A172 (cell line): ENCODE measurements around the gene HLA-DMA. TPM values are rescaled to one million over a fixed set of nuclear protein-coding genes. Genes with fewer than 3 reads are reported as not detected.

Experiments
- DNase-seq: peaks from one replicate; pipeline ENCODE4 v3.0.0-alpha.2; 2015; ENCODE audit warnings: low spot score
- total RNA-seq: library from RNA; depleted of rRNA; stranded (reverse); fragments of >200 nt; shearing (Covaris generic); gene quantifications from 2 replicates; pipeline ENCODE4 v1.2.3, GENCODE V29; 2014

The HLA-DMA gene
- total RNA-seq, 1 experiment from 2014 or later = 0.78 TPM

DNA sequence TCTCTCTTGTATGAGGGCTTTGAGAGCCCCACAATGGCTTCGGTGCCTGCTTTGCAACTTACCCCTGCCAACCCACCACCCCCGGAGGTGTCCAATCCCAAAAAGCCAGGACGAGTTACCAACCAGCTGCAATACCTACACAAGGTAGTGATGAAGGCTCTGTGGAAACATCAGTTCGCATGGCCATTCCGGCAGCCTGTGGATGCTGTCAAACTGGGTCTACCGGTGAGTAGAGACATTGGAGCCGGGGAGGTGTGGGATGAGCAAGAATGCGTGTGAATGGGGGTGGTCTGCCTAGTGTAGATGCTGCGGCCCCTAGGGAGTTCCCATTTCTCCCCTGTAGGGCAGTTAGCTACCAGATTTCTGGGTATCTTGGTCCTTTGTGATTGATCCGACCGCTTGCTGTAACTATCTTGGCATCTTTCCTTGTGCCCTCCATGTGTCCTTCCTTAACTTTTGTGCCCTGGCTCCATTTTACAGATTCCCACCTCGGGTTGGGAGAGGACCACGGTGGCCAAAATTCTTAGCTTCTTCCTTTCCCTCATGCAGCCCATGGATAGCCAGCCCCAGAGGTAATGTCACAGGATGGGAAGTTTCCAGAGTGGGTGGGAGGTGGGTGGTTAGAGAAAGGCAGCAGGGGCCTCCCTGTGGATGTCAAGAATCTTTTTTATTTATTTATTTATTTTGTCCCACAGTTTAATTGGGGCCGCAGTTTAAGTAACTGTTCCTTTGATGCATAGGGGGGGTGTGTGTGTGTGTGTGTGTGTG is 21.8 kb upstream of the HLA-DMA start:
- no peak for DNase-seq

DNA sequence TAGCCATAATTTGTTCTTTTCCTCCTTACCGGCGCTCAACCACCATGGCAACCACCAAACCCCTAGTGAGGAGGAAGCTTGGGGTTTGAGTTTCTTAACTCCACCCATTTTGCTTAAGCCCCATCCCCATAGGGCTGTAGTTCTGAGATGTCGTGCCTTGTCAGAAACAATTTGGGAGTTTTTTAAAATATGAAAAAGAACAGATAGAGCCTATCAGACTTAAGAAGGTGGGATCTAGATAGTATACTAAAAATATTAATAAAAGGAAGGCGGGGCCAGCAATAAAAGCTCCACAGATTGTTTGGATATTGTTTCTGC is 21.1 kb upstream of the HLA-DMA start:
- DNase-seq = peak; percentile 33

DNA sequence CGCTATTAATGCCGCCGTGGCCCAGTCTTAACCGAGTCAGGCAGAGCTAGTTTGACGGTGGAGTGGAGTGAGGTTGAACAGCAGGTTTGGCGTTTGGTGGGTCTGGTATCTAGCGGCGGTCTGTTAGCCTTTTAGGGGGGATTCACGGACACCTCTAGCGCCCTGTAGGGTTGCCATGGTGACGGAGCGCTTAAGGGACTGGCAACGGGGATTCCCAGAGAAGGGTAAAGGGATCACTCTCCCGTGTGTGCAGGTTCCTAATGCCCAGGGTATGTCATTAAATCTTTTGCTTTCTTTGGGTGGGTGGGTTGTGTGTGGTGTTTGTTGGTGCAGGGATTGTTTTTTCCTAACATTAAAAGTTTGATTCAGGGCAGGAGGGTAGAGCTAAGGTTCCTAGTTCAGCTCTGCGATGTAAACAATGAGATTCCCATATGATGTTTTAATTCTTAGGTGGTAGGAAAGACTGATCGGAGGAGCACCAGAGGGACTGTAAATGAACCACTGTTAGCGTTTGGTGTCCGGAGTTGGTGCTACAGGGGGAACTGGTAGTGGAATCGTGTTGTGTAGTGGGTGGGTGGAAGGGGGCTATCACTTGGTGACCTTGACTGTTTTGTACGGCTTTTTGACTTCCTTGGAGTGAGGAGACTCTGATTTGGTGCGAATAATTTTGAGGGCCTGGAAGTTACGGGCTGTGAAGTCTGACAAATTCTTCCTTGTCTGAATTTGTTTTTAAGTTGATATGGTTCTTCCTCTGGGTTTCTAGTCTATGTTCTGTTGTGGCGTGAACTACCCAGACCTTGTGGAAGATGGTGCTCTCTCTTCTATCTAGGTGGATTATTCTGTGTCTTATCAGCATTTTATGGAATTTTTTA is 20.5 kb upstream of the HLA-DMA start:
- DNase-seq = peak; percentile 40

DNA sequence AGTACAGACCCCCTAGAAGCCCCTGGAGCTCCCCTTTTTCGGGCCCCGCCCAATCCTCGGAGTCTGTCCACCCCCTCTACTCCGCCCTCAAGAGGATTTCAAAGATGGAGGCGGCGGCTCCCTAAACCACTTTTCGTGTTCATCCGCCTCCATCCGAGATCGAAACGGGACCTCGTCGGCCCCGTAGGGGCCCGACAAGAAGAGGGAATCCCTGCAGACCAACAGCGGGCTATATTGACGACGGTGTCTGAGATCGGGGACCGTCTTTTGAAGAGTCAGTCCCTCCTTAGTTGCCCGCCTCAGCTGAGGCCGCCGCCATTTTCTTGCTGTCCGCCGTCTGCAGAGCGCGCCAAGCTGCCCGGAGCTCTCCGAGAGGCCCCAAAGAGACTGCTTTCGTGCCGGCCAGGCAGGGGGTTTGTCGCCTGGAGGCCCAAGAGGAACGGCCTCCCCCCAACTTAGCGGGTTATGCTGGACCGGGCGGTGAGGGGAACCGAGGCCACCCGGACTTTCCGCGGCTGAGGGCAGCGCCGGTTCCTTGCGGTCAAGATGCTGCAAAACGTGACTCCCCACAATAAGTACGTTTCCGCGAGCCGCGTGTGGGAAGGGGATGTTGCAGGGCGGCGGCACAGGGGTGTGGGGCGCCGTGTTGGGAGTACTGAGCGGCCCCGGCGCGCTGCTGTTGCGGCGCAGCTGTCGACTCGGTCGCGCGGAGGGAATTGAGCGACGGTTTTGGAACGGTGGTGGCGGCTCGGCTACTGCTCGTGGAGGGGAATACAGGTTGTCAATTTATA is 19.7 kb upstream of the HLA-DMA start:
- DNase-seq = no peak

DNA sequence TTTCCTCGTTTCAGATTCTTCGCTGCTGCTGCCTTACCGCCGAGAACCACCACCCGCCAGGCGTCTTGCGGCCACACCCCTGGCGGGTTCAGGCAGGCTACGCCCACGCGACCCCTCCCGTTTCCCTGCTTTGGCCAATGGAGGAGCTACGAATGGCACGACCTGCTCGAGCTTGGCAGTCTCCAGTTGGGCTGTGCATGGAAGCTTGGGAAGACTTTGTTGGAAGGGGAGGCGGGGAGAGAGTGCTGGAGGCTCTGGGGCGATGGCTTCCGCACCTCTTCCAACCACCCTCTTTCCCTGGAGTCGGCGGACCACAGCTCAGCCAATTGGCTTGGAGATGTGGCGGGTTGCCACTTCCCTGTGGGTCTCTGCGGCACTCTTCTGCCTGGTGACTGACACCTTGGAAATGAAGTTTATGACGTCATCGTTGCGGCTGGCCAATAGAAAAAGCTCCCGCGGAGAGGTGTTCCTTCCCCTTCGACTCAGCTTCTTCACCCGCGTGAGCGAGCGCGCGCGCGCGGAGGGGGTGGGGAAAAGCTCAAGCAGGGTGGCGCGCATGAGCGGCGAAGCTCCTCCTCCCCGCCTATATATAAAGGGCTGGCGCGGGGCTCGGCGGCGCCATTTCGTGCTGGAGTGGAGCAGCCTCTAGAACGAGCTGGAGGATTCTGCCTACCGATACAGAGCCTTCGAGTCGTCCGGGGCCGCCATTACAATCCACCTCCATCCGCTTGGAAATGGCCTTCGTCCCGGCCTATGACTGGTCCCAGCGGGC is 18.9 kb upstream of the HLA-DMA start:
- DNase-seq = peak; percentile 99

DNA sequence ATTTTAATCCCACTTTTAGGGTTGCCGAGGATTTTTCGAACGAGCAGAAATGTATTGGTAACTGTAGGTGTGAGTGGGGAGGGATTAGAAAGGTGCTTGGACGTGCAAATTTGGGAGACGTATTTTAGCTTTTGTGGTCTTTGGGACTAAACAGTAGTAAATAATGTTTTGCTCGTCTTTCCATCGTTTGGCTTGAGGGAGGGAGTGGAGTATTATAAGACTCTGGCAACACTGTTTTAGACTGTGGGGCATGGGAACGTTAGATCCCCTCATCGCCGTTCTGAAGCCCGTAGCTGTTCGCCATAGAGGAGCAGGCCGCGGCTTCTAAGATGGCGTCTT is 18.3 kb upstream of the HLA-DMA start:
- DNase-seq = no peak

DNA sequence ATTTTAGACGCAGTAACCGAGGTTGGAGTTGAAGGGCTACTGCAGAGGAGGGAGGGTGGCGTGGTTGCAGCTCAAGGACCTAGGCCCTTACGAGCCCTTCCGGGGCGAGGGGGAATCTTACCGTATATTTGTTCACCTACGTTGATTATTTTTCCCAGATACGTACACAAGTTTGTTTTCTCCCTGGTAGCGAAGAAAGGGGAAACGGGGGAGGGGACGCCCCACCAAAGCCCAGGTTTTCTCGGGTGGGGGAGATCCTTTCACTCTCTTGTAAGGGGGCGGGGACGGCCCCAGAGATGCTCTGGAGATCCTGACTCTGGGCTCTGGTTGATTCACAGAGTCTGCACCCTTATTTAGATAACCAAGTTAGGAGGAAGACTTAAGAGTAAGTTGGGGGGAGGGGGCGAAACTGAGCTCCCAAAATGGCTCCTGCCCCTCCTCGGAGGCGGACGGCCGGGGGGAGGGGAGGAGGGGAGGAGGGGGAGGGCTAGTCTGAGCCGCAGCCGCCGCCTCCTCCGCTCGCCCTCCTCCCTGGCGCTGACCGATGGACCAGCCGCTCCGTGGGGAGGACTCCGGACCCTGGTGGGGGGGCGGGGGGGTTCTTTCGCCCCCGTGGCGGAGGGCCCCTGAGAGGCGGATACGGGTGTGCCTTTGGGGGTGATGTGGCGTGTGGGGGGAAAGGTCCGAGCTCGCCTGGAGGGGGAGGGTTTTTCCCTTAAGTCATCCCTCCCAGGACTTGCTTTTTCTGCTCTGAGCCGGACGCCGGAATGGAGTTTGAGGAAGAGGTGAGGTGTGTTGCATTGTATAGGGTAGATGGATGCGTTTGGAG is 17.7 kb upstream of the HLA-DMA start:
- DNase-seq = peak; percentile 79

DNA sequence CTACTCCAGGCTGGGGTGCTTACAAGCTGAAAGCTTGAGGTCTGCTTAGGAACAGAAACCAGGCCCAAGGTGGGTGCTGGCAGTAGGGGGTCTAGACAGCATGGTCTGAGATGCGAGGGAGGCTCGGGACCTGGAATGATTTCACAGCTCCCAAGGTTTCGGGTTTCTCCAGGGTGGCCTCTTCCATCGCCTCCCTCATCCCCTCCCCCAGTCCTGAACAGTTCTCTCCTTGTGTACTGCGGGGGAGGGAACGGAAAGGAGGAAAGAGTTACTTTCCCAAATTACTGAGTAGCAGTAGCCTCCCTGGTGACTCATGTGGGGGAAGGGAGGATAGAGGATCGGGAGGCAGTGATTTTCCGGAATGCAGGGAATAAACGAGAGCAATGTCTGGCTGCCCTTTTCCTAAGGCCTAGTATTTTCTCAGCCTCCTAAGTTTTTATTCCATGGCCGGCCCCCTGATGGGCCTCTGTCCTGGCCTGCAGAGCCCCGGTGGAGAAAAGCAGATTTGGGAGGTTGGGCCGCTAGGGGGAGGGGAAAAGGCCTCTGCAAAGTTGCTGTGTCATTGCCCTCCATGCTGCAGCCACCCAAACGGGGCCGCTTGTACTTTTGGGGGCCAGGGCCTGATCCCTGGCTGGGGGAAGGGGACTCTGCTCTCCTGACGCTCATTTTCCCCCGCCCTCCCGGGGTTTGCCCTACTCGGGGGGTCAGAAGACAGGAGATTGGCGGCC is 17.0 kb upstream of the HLA-DMA start:
- peak; percentile 86 for DNase-seq

DNA sequence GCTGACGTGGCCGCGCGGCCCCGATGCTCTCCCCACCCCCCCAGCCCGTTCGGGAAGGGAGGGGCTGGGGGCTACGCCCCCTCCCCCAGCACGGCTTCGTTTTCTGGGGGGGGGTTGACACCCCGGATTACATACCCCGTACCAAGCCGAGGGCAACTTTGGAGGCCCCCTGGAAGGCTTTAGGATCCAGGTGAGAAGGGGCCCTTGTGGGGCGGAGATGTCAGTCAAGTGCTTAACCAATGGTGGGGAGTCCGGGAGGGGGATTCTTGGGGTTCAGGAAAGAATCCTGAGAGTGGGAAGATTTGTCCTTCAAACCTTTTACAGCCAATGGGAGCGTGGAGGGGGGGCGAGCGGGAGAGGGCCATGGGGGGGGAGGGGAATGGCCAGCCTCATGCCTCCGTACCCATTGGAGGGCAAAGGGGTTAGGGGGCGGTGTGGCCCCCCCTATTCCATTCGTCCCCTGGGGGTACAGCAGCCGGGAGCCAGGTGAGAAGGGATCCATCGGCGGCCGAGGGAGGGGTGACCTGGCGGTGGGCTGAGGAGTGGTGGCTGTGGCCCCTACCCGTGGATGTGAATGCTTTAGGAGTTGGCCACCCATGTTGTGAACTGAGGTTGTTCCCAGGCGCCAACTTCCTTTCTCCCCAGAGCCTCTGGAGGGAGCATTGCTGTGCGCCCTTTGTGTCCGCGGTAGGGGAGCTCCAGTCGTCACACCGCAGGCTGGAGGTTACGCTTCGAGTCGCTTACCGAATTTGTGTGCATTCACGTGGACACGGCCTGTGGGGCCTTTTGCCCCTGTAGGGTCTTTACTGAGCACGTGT is 16.2 kb upstream of the HLA-DMA start:
- DNase-seq = peak; percentile 85

DNA sequence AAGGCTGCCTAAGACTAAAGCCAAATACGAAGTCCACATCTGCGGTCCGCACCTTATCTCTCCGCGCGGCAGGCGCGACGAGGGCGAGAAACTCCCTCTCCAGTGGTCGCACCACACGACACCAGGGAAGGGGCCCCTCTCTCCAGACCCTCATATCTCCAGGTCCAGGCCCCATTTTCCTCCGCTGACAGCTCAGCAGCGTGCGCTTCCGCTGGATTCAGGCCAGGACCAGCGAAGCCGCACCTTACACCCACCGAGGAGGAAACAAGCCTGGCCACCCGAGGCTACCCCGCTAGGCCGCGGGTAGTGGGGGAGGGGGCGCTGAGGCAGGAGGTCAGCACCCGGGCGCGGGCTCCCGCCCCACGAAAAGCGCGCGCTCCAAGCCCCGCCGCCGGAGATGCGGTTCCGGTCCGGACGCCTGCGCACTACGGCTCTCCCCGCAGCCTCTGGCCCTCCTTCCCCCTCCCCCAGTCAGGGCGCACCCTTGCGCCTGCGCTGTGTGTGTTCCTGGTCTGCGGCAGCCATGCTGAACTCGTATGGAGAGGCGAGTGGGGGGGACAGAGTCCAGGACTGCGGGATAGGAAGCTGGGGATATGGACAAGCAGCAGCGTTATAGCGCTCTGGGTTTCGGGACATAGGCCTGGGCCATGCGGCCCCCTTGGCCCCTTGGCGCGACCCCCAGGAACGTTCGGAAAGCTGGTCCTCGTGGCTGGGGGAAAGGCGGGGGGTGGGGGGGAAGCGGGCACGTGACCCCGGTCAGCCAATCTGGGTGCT is 15.4 kb upstream of the HLA-DMA start, which contains the start of gene BRD2:
Gene BRD2 (plus strand): TSS at position 502 of the 774 bp plus-strand sequence. CDS start 4,305 bp downstream, outside the sequence.
- DNase-seq = peak; percentile 89

DNA sequence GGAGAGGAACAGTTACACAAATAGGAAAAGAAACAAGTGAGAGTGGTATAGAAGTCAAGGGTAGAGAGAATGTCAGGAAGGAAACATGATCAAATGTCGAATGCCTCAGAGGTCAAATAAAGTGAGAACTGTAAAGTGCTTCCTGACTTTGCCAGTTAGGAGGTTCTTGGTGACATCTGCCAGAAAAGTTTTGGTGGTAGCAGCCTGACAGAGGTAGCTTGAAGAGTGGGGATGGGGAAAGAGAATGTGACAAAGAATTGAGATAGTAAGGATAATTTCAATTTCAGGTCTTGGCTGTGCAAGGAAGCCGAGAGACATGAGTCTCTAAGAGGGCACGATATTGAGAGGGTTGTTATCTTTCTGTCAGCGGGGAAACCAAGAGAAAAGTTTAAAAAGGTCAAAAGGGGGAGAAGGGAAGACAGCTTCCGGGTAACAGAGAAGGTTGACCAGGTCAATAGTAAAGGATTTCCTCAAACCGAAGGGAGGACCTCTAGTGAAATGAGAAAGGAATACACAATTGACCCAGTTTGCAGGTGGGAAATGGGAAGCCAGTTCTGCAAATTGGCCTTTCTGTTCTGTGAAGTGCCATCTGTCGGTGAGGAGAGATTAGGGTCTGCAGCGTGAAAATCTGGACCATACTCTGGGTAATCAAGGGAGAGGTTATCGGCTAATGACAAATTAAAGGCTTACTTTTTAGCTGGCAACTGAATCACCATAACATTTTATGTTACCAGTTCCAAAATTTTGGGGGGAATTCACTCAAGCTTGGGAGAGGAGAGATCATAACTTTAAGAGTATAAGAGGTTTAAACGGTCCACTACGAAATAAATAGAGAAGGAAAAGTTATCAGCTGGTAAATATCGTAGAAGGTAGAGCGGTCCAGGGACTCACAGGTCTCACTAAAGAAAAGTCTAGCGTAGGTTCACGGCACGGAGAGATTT is 14.5 kb upstream of the HLA-DMA start:
- DNase-seq = peak; percentile 46

DNA sequence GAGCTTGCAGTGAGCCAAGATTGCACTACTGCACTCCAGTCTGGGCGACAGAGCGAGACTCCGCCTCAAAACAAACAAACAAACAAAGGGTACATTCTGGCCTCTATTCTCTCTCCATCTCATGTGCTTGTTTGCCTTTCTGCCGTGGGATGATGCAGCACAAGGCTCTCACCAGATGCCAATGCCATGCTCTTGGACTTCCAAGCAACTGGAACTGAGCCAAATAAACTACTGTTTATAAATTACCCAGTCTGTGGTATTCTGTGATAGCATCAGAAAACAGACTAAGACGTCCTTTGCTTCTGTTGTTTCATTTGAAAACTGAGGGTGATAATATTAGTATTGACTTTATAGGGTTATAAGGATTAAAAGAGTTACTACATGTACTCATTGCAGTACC is 11.9 kb upstream of the HLA-DMA start:
- no peak for DNase-seq

DNA sequence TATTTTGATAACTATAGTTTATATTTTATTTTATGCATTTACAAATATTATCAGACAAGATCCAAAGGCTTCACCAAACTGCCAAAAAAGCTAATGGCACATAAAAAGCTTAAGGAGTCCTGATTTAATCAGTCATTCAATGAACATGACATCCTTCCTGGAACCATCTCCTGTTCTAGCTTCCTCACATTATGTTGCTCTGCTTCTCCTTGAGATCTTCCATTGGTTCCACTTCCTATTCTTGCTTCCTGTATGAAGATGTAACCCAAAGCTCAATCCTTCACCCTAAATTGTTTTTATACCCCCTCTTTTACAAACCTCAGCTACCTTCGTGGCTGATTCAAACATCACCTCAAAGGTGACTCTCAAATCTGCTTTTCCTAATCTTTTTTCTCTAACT is 11.0 kb upstream of the HLA-DMA start:
- no peak for DNase-seq

DNA sequence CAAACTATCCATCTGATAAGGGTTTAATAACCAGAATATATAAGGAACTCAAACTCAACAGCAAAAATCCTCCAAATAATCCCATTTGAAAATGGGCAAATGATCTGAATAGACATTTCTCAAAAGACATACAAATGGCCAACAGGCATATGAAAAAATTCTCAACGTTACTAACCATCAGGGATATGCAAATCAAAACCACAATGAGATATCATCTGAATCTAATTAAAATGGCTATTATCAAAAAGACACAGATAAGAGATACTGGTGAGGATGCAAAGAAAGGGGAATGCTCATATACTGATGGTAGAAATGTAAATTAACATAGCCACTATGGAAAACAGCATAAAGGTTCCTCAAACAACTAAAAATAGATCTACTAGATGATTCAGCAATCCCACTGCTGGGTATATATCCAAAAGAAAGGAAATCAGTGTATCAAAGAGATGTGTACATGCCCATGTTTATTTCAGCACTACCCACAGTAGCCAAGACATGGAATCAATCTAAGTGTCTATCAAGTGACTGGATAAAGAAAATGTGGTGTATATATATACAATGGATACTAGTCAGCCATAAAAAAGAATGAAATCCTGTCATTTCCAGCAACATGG is 9.4 kb upstream of the HLA-DMA start:
- DNase-seq = no peak

DNA sequence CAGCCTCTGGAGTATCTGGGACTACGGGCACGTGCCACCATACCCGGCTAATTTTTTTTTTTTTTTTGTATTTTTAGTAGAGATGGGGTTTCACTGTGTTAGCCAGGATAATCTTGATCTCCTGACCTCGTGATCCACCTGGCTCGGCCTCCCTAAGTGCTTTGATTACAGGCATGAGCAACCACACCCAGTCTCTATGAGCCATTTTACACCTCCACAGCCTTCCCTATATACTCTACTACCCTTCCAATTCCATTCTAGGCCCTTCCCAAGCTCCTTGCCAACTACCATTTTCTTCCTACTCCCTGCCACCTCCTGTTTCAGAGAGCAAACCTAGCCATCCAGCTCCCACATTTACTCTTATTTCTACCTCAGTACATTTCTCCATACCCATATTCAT is 7.7 kb upstream of the HLA-DMA start:
- no peak for DNase-seq

DNA sequence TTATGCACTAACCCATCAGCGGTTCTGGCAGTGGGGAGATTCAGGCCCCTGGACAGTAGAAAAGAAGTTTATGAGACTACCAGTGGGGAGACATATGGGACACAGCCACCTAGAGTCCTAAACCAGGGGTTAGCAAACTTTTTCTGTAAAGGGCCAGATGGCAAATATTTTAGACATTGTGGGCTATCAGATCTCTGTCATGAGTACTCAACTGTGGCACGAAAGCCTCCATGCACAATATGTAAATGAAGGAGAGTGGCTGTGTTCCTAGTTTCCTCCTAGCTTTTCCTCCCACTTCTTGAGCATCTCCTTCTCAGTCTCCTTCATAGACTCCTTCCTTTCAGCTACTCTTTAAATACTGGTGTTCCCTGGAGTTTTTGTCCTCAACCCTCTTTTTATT is 3.3 kb upstream of the HLA-DMA start:
- no peak for DNase-seq
